Type B pancreatic cell (in vitro differentiated cells): ENCODE data around the gene WIPF1. TPM values are rescaled to one million over a fixed set of nuclear protein-coding genes. Genes with fewer than 3 reads are reported as not detected.

ENCODE experiments used
- DNase-seq: peaks from one replicate; pipeline ENCODE4 v3.0.0; 2021; ENCODE audit warnings: mixed read lengths; ENCODE audit not compliant: unreplicated experiment; ENCODE audit errors: extremely low spot score
- H3K27ac Mint-ChIP-seq: 2 replicates; pipeline ENCODE4 v1.8.0; 2021; ENCODE audit warnings: mild to moderate bottlenecking, mixed read lengths
- H3K27me3 Mint-ChIP-seq: 2 replicates; pipeline ENCODE4 v1.8.0; 2021; ENCODE audit warnings: mixed read lengths
- H3K36me3 Mint-ChIP-seq: 2 replicates; pipeline ENCODE4 v1.8.0; 2021; ENCODE audit warnings: mixed read lengths
- H3K4me1 Mint-ChIP-seq: one replicate; pipeline ENCODE4 v1.8.0; 2021; ENCODE audit warnings: mixed read lengths; ENCODE audit not compliant: unreplicated experiment
- H3K4me3 Mint-ChIP-seq: 2 replicates; pipeline ENCODE4 v1.8.0; 2021; ENCODE audit warnings: mild to moderate bottlenecking, mixed read lengths
- H3K9me3 Mint-ChIP-seq: 2 replicates; pipeline ENCODE4 v1.8.0; 2021; ENCODE audit warnings: mixed read lengths
- CTCF ChIP-seq: fragments of 200-600 bp; sonication (generic); conservative IDR thresholded peaks from 2 replicates; pipeline ENCODE4 v1.5.0; 2021; ENCODE audit warnings: antibody characterized with exemption, mild to moderate bottlenecking
- total RNA-seq: library from RNA; stranded (reverse); gene quantifications from 2 replicates; pipeline ENCODE4 v1.2.1, GENCODE V29; 2021; ENCODE audit warnings: low replicate concordance

WIPF1 gene
- total RNA-seq, 1 donor from 2014 or later: 19.2 TPM

DNA sequence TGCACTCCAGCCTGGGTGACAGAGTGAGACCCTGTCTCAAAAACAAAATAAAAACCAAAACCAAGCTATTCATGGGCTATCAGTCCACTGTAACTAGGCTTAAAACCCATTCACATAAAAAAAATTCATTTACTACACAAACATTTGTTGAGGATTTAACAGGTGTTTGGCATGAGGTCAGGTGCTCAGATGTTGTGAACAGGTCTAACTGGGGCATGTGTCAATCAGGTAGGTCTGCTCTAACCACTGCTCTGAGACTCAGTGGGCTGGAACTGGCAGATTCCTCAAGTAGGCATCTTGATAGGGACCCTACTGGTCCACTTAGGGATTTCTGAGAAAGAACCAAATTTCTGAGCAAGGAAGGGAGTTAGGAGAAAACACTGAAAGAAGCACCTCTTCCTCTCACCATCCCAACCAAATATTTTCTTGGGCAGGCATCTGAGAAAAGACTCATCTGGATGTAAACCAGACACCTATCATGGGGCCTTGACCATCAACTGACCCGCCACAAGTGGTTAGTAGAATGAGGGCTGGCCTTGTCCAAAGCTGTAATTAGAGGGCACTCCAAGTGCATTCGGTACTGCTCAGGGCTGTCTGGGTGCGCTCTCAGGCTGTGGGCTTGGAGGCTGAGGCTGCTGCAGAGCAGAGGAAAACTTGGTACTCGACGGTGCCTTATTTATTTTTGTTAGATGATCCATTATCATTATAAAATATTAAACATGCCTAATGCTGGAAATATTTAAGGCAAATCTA is 33.9 kb downstream of the WIPF1 start:
- Mint-ChIP-seq H3K27ac (no peak overlapping the region), H3K27me3 (no peaks in the 10 kb centered on the region), H3K4me3 (no peak overlapping the region), H3K9me3 (no peaks in the 10 kb centered on the region), H3K4me1 (no peaks in the 10 kb centered on the region), H3K36me3 (no peaks in the 10 kb centered on the region)
- TF ChIP-seq CTCF: no peak
- DNase-seq: no peak

DNA sequence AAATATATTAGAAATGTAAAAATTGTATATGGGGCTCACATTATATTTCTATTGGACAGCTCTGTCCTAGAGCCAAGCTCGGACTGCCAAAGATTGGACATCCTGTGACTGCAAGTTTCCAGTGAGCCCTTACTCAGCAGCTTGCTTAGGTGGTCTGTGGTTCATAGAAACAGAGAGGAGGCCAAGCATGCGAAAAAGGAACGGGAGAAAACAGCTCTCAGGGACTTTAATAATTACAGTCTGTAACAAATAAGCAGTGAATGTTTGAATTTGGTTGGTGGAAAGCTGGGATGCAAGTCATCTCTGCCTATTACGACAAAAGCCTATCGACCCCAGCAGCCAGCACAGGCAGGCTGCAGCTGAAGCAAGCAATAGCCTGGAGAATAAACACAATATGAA is 35.6 kb downstream of the WIPF1 start:
- H3K9me3 Mint-ChIP-seq: no peaks in the 10 kb centered on the region
- no peak overlapping the region for H3K4me3 Mint-ChIP-seq
- no peak for DNase-seq
- no peaks in the 10 kb centered on the region for H3K4me1 Mint-ChIP-seq
- no peak for TF ChIP-seq CTCF
- no peaks in the 10 kb centered on the region for H3K36me3 Mint-ChIP-seq
- no peaks in the 10 kb centered on the region for H3K27me3 Mint-ChIP-seq
- H3K27ac Mint-ChIP-seq: no peak overlapping the region

GRCh38 chr2:174561283-174561971 is 36.2 kb downstream of the WIPF1 start:
- Mint-ChIP-seq H3K4me3 (no peak overlapping the region), H3K9me3 (no peaks in the 10 kb centered on the region), H3K36me3 (no peaks in the 10 kb centered on the region), H3K4me1 (no peaks in the 10 kb centered on the region), H3K27me3 (no peaks in the 10 kb centered on the region), H3K27ac (no peak overlapping the region)
- DNase-seq: no peak
- no peak for TF ChIP-seq CTCF

- Mint-ChIP-seq H3K36me3 (no peaks in the 10 kb centered on the region), H3K9me3 (no peaks in the 10 kb centered on the region), H3K27me3 (no peaks in the 10 kb centered on the region), H3K4me3 (no peak overlapping the region), H3K4me1 (no peaks in the 10 kb centered on the region), H3K27ac (no peak overlapping the region)
- no peak for TF ChIP-seq CTCF
- no peak for DNase-seq
Measured at GRCh38 chr2:174560737-174561136, 36.9 kb downstream of the WIPF1 start.

GRCh38 chr2:174555998-174556397 is 41.6 kb downstream of the WIPF1 start:
- no peaks in the 10 kb centered on the region for H3K4me1 Mint-ChIP-seq
- no peak overlapping the region for H3K27ac Mint-ChIP-seq
- no peaks in the 10 kb centered on the region for H3K9me3 Mint-ChIP-seq
- no peaks in the 10 kb centered on the region for H3K27me3 Mint-ChIP-seq
- no peak overlapping the region for H3K4me3 Mint-ChIP-seq
- H3K36me3 Mint-ChIP-seq: no peaks in the 10 kb centered on the region
- TF ChIP-seq CTCF: no peak
- no peak for DNase-seq
